ENCODE measurements around the gene IQCF6. TPM values are rescaled to one million over a fixed set of nuclear protein-coding genes. Genes with fewer than 3 reads are reported as not detected.

Gene IQCF6
- total RNA-seq, 2 donors from 2014 or later: not detected

- Histone ChIP-seq H3K27ac (no peak overlapping the region), H3K9me3 (no peaks in the 10 kb centered on the region), H3K4me1 (replicated peaks) (no peaks in the 10 kb centered on the region), H3K36me3 (no peaks in the 10 kb centered on the region), H3K27me3 (replicated peaks; ENCODE audit: insufficient read depth) (no peaks in the 10 kb centered on the region), H3K4me3 (no peak overlapping the region)
- WGBS: 61% methylated on average over 2 of the region's 2 CpGs
- no peak for TF ChIP-seq POLR2AphosphoS5 (IDR thresholded peaks at IDR 0.05)
- DNase-seq (ENCODE audit: low spot score): no peak
- intact Hi-C loops (cut with DNase I): no loop called here
These were observed 7.2 kb upstream of the IQCF6 start for GRCh38 chr3:51786267-51786666.

- intact Hi-C loops (cut with DNase I): no loop called here
- DNase-seq (ENCODE audit: low spot score): no peak
- no peaks in the 10 kb centered on the region for H3K36me3 ChIP-seq
- 93% methylated on average over 13 of the region's 17 CpGs for WGBS
- no peaks in the 10 kb centered on the region for H3K9me3 ChIP-seq
- TF ChIP-seq POLR2A (IDR thresholded peaks at IDR 0.05) (no peak), CTCF (IDR thresholded peaks at IDR 0.05) (no peak), POLR2AphosphoS5 (IDR thresholded peaks at IDR 0.05) (no peak)
- H3K27me3 ChIP-seq (replicated peaks; ENCODE audit: insufficient read depth): no peaks in the 10 kb centered on the region
- no peaks in the 10 kb centered on the region for H3K4me1 ChIP-seq (replicated peaks)
- no peak overlapping the region for H3K27ac ChIP-seq
- no peak overlapping the region for H3K4me3 ChIP-seq
These were observed 483 bp downstream of the IQCF6 start for GRCh38 chr3:51778554-51778953.

GRCh38 chr3:51777985-51778384 lies 1.1 kb downstream of the IQCF6 start:
- TF ChIP-seq CTCF (IDR thresholded peaks at IDR 0.05) (no peak), POLR2A (IDR thresholded peaks at IDR 0.05) (no peak), POLR2AphosphoS5 (IDR thresholded peaks at IDR 0.05) (no peak)
- Histone ChIP-seq H3K27ac (no peak overlapping the region), H3K4me3 (no peak overlapping the region), H3K4me1 (replicated peaks) (no peaks in the 10 kb centered on the region), H3K27me3 (replicated peaks; ENCODE audit: insufficient read depth) (no peaks in the 10 kb centered on the region), H3K36me3 (no peaks in the 10 kb centered on the region), H3K9me3 (no peaks in the 10 kb centered on the region)
- WGBS: 21% methylated on average over 3 of the region's 3 CpGs
- intact Hi-C loops (cut with DNase I): no loop called here
- DNase-seq (ENCODE audit: low spot score): no peak

GRCh38 chr3:51773529-51774056 lies 5.4 kb downstream of the IQCF6 start:
- no peak overlapping the region for H3K27ac ChIP-seq
- no peaks in the 10 kb centered on the region for H3K9me3 ChIP-seq
- intact Hi-C loops (cut with DNase I): no loop called here
- H3K4me3 ChIP-seq: no peak overlapping the region
- no peaks in the 10 kb centered on the region for H3K36me3 ChIP-seq
- H3K27me3 ChIP-seq (replicated peaks; ENCODE audit: insufficient read depth): no peaks in the 10 kb centered on the region
- WGBS: 12% methylated on average over 4 of the region's 4 CpGs
- no peaks in the 10 kb centered on the region for H3K4me1 ChIP-seq (replicated peaks)
- DNase-seq (ENCODE audit: low spot score): no peak
- TF ChIP-seq POLR2AphosphoS5 (IDR thresholded peaks at IDR 0.05): no peak
- no peak for TF ChIP-seq CTCF (IDR thresholded peaks at IDR 0.05)
- TF ChIP-seq POLR2A (IDR thresholded peaks at IDR 0.05): no peak

GRCh38 chr3:51759203-51759602 lies 19.8 kb downstream of the IQCF6 start:
- no peak for DNase-seq (ENCODE audit: low spot score)
- H3K27me3 ChIP-seq (replicated peaks; ENCODE audit: insufficient read depth): no peaks in the 10 kb centered on the region
- H3K4me3 ChIP-seq: no peak overlapping the region
- intact Hi-C loops (cut with DNase I): no loop called here
- no peak for TF ChIP-seq CTCF (IDR thresholded peaks at IDR 0.05)
- TF ChIP-seq POLR2A (IDR thresholded peaks at IDR 0.05): no peak
- TF ChIP-seq POLR2AphosphoS5 (IDR thresholded peaks at IDR 0.05): no peak
- H3K36me3 ChIP-seq: no peaks in the 10 kb centered on the region
- H3K27ac ChIP-seq: no peak overlapping the region
- H3K4me1 ChIP-seq (replicated peaks): no peaks in the 10 kb centered on the region
- H3K9me3 ChIP-seq: no peaks in the 10 kb centered on the region

All from prostate gland (tissue), 2 donors.